Neural cell (in vitro differentiated cells): Measurements from ENCODE around the gene DHX40. TPM values are rescaled to one million over a fixed set of nuclear protein-coding genes. Genes with fewer than 3 reads are reported as not detected.

ENCODE experiments used
- H2AFZ ChIP-seq: fragments of 200-600, 300-800 bp; sonication (generic), shearing (Covaris generic); 2 replicates; pipeline ENCODE4 v1.6.0; 2014; ENCODE audit warnings: low read depth, mild to moderate bottlenecking, antibody characterized with exemption, low read length, moderate library complexity
- H3F3A ChIP-seq: fragments of 200-600 bp; shearing (Covaris generic); 2 replicates; pipeline ENCODE4 v1.6.1; 2016; ENCODE audit warnings: mild to moderate bottlenecking, moderate library complexity, mixed read lengths, antibody characterized with exemption, low read length; ENCODE audit not compliant: insufficient read depth, poor library complexity, severe bottlenecking
- H3K27ac ChIP-seq: fragments of 200-600, 300-800 bp; sonication (generic), shearing (Covaris generic); 2 replicates; pipeline ENCODE4 v1.5.1; 2014; ENCODE audit warnings: mild to moderate bottlenecking, low read length, moderate library complexity
- H3K27me3 ChIP-seq: fragments of 300-800, 200-600 bp; sonication (generic), shearing (Covaris generic); 2 replicates; pipeline ENCODE4 v1.6.0; 2014; ENCODE audit warnings: mild to moderate bottlenecking, low read depth, low read length, moderate library complexity; ENCODE audit not compliant: insufficient read depth
- H3K36me3 ChIP-seq: fragments of 300-800, 200-600 bp; sonication (generic), shearing (Covaris generic); 2 replicates; pipeline ENCODE4 v1.5.1; 2014; ENCODE audit warnings: mild to moderate bottlenecking, antibody characterized with exemption, low read length, moderate library complexity; ENCODE audit not compliant: insufficient read depth
- H3K4me2 ChIP-seq: fragments of 300-800, 200-600 bp; sonication (generic), shearing (Covaris generic); 2 replicates; pipeline ENCODE4 v1.6.0; 2014; ENCODE audit warnings: mild to moderate bottlenecking, low read length
- H3K4me3 ChIP-seq: fragments of 300-800, 200-600 bp; sonication (generic), shearing (Covaris generic); 2 replicates; pipeline ENCODE4 v1.5.1; 2014; ENCODE audit warnings: mild to moderate bottlenecking, low read length, moderate library complexity
- H3K79me2 ChIP-seq: fragments of 200-600 bp; shearing (Covaris generic); replicated peaks from 2 replicates; pipeline ENCODE4 v1.6.0; 2014; ENCODE audit warnings: mild to moderate bottlenecking, low read length, moderate library complexity; ENCODE audit not compliant: insufficient read depth
- H3K9ac ChIP-seq: fragments of 300-800, 200-600 bp; sonication (generic), shearing (Covaris generic); 2 replicates; pipeline ENCODE4 v1.6.1; 2016; ENCODE audit warnings: mild to moderate bottlenecking, low read length, mixed read lengths
- H3K9me2 ChIP-seq: fragments of 200-600 bp; shearing (Covaris generic); 2 replicates; pipeline ENCODE4 v1.6.1; 2016; ENCODE audit warnings: mild to moderate bottlenecking, low read length, mixed read lengths; ENCODE audit not compliant: insufficient read depth
- H3K9me3 ChIP-seq: fragments of 200-600, 300-800 bp; sonication (generic), shearing (Covaris generic); 2 replicates; pipeline ENCODE4 v1.6.1; 2016; ENCODE audit warnings: mild to moderate bottlenecking, mixed run types, low read length, moderate library complexity, mixed read lengths
- H4K20me1 ChIP-seq: fragments of 200-600 bp; shearing (Covaris generic); 2 replicates; pipeline ENCODE4 v1.6.1; 2016; ENCODE audit warnings: mild to moderate bottlenecking, mixed run types; ENCODE audit not compliant: insufficient read depth
- EP300 ChIP-seq: fragments of 450-650 bp; conservative IDR thresholded peaks from 2 replicates; pipeline ENCODE4 v1.6.1; 2014; ENCODE audit warnings: antibody characterized with exemption, mild to moderate bottlenecking, moderate library complexity; ENCODE audit not compliant: poor library complexity, severe bottlenecking
- EZH2 ChIP-seq: fragments of 200-600, 300-800 bp; shearing (Covaris generic), sonication (generic); IDR thresholded peaks from 2 replicates; pipeline ENCODE4 v1.6.1; 2014; ENCODE audit warnings: antibody characterized with exemption, low read length, borderline replicate concordance, mild to moderate bottlenecking; ENCODE audit not compliant: insufficient read depth, poor library complexity, severe bottlenecking
- MXI1 ChIP-seq: fragments of 450-650 bp; conservative IDR thresholded peaks from 2 replicates; pipeline ENCODE4 v1.6.1; 2014; ENCODE audit warnings: antibody characterized with exemption, mild to moderate bottlenecking; ENCODE audit not compliant: poor library complexity, severe bottlenecking
- POLR2AphosphoS5 ChIP-seq: IDR thresholded peaks from 2 replicates; pipeline ENCODE4 v1.6.1; 2012
- RAD21 ChIP-seq: fragments of 450-650 bp; conservative IDR thresholded peaks from 2 replicates; pipeline ENCODE4 v1.6.1; 2014; ENCODE audit warnings: antibody characterized with exemption, mild to moderate bottlenecking, moderate library complexity
- SMC3 ChIP-seq: fragments of 450-650 bp; conservative IDR thresholded peaks from 2 replicates; pipeline ENCODE4 v1.6.1; 2014; ENCODE audit warnings: antibody characterized with exemption, mild to moderate bottlenecking, moderate library complexity; ENCODE audit not compliant: poor library complexity
- TAF1 ChIP-seq: IDR thresholded peaks from 2 replicates; pipeline ENCODE4 v1.6.1; 2012; ENCODE audit warnings: low read depth
- polyA plus RNA-seq: library from polyadenylated mRNA; depleted of rRNA; stranded (reverse); fragments of >200 nt; gene quantifications from 2 replicates; pipeline ENCODE4 v1.2.3, GENCODE V29; 2014
- TF ChIP-seq, protein P1 (sequence below): fragments of 450-650 bp; IDR thresholded peaks from 2 replicates; pipeline ENCODE4 v1.5.1; 2014; ENCODE audit warnings: antibody characterized with exemption, mild to moderate bottlenecking, moderate library complexity; ENCODE audit not compliant: poor library complexity, severe bottlenecking
- TF ChIP-seq, protein P2 (sequence below): IDR thresholded peaks from 2 replicates; pipeline ENCODE4 v1.6.1; 2012; ENCODE audit warnings: borderline replicate concordance

The DHX40 gene
- polyA plus RNA-seq, 1 donor from 2014 or later, result 130 TPM

DNA sequence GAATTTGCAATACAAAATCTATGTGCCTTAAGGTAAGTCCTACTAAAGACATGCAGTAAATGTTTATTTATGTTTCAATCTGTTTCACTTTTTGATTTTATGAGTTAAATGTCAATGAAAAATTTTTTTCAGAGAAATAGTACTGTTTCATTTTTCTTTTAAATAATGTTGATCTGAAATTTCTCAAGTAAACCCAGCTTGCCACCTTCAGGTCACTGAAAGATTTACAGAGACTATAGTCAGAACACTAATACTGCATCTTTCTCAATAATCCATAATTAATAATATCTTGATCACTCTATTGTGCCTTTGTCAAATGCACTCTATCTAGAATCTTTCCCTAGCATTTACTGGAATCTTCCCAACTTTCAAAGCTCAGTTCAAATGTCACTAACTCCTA is 6.5 kb upstream of the DHX40 start:
- Histone ChIP-seq H3K9ac (no peak overlapping the region), H3K9me2 (no peaks in the 10 kb centered on the region), H3F3A (no peaks in the 10 kb centered on the region), H4K20me1 (no peaks in the 10 kb centered on the region), H3K27me3 (no peaks in the 10 kb centered on the region), H3K4me3 (no peak overlapping the region), H3K79me2 (no peaks in the 10 kb centered on the region), H3K9me3 (no peaks in the 10 kb centered on the region), H3K36me3 (no peaks in the 10 kb centered on the region), H2AFZ (no peak overlapping the region), H3K27ac (no peak overlapping the region), H3K4me2 (no peak overlapping the region)
- TF ChIP-seq TAF1, result no peak
- TF ChIP-seq EP300, result no peak
- no peak for TF ChIP-seq EZH2
- TF ChIP-seq POLR2AphosphoS5, result no peak
- TF ChIP-seq SMC3, result peak; percentile 80
- TF ChIP-seq, protein P1, sequence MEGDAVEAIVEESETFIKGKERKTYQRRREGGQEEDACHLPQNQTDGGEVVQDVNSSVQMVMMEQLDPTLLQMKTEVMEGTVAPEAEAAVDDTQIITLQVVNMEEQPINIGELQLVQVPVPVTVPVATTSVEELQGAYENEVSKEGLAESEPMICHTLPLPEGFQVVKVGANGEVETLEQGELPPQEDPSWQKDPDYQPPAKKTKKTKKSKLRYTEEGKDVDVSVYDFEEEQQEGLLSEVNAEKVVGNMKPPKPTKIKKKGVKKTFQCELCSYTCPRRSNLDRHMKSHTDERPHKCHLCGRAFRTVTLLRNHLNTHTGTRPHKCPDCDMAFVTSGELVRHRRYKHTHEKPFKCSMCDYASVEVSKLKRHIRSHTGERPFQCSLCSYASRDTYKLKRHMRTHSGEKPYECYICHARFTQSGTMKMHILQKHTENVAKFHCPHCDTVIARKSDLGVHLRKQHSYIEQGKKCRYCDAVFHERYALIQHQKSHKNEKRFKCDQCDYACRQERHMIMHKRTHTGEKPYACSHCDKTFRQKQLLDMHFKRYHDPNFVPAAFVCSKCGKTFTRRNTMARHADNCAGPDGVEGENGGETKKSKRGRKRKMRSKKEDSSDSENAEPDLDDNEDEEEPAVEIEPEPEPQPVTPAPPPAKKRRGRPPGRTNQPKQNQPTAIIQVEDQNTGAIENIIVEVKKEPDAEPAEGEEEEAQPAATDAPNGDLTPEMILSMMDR, result peak; percentile 71
- TF ChIP-seq MXI1, result no peak
- TF ChIP-seq, protein P2, sequence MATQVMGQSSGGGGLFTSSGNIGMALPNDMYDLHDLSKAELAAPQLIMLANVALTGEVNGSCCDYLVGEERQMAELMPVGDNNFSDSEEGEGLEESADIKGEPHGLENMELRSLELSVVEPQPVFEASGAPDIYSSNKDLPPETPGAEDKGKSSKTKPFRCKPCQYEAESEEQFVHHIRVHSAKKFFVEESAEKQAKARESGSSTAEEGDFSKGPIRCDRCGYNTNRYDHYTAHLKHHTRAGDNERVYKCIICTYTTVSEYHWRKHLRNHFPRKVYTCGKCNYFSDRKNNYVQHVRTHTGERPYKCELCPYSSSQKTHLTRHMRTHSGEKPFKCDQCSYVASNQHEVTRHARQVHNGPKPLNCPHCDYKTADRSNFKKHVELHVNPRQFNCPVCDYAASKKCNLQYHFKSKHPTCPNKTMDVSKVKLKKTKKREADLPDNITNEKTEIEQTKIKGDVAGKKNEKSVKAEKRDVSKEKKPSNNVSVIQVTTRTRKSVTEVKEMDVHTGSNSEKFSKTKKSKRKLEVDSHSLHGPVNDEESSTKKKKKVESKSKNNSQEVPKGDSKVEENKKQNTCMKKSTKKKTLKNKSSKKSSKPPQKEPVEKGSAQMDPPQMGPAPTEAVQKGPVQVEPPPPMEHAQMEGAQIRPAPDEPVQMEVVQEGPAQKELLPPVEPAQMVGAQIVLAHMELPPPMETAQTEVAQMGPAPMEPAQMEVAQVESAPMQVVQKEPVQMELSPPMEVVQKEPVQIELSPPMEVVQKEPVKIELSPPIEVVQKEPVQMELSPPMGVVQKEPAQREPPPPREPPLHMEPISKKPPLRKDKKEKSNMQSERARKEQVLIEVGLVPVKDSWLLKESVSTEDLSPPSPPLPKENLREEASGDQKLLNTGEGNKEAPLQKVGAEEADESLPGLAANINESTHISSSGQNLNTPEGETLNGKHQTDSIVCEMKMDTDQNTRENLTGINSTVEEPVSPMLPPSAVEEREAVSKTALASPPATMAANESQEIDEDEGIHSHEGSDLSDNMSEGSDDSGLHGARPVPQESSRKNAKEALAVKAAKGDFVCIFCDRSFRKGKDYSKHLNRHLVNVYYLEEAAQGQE, result no peak
- TF ChIP-seq RAD21, result peak; percentile 80

DNA sequence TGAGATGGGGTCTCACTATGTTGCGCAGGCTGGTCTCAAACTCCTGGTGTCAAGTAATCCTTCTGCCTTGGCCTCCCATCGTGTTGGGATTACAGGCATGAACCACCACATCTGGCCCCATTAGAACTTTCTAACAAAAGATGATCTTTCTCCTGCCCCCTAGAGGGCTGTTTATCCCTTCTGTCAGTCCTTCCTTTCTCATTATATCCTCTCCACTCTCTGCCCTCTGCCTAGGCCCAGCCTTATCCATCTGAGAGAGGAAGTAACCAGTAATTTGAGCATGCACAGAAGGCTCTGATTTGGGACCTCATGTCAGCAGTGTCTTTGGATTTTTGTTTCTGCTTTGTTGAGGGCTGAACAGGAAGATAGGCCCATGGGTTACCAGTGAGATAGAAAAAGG is 4.4 kb upstream of the DHX40 start:
- Histone ChIP-seq H4K20me1 (no peaks in the 10 kb centered on the region), H3K27ac (no peak overlapping the region), H3K27me3 (no peaks in the 10 kb centered on the region), H3K4me3 (no peak overlapping the region), H3K4me2 (no peak overlapping the region), H3K9ac (no peak overlapping the region), H3K36me3 (no peaks in the 10 kb centered on the region), H3K79me2 (peaks cover under 1% of the 10 kb centered on the region), H2AFZ (no peak overlapping the region), H3F3A (no peaks in the 10 kb centered on the region), H3K9me2 (no peaks in the 10 kb centered on the region), H3K9me3 (no peaks in the 10 kb centered on the region)
- TF ChIP-seq, protein P1, result no peak
- TF ChIP-seq EP300 (no peak), TAF1 (no peak)
